NOMO-1 (cell line): ENCODE results near the gene TWIST2.
A peak's percentile ranks its signal among the peaks of the same experiment; 100 is the strongest.

ENCODE experiments used
- DNase-seq, 2 experiments: peaks; one replicate each; lab custom pipeline; 2025; ENCODE audit not compliant: unreplicated experiment in 2 of 2; lab: John Stamatoyannopoulos, UW

TWIST2 gene

GRCh38 chr2:238855891-238856580 is 8.2 kb downstream of the TWIST2 start:
- no peak for DNase-seq

- DNase-seq, result no peak
Observed at GRCh38 chr2:238856713-238857567, 9.1 kb downstream of the TWIST2 start.

GRCh38 chr2:238857959-238858358 is 10.1 kb downstream of the TWIST2 start:
- DNase-seq, result peak; percentile 75 to 94

- DNase-seq, result no peak
Observed at GRCh38 chr2:238859636-238860347, 11.9 kb downstream of the TWIST2 start.

GRCh38 chr2:238861013-238861730 is 13.3 kb downstream of the TWIST2 start:
- no peak for DNase-seq

GRCh38 chr2:238861766-238862315 is 14.0 kb downstream of the TWIST2 start:
- no peak for DNase-seq

- no peak for DNase-seq
Observed at GRCh38 chr2:238862701-238863100, 14.8 kb downstream of the TWIST2 start.

GRCh38 chr2:238863231-238863630 is 15.3 kb downstream of the TWIST2 start:
- DNase-seq, result no peak

- DNase-seq, result no peak
Observed at GRCh38 chr2:238863749-238864206, 15.9 kb downstream of the TWIST2 start.

- DNase-seq, result peak; percentile 66 to 89
Observed at GRCh38 chr2:238864207-238865014, 16.5 kb downstream of the TWIST2 start.

- DNase-seq, result no peak
Observed at GRCh38 chr2:238865015-238865719, 17.3 kb downstream of the TWIST2 start.

- no peak for DNase-seq
Observed at GRCh38 chr2:238865744-238866355, 18.0 kb downstream of the TWIST2 start.

GRCh38 chr2:238866656-238867277 is 18.9 kb downstream of the TWIST2 start:
- no peak for DNase-seq

GRCh38 chr2:238868067-238868524 is 20.2 kb downstream of the TWIST2 start:
- no peak for DNase-seq

GRCh38 chr2:238868616-238869292 is 20.9 kb downstream of the TWIST2 start:
- DNase-seq, result no peak

- DNase-seq, result no peak
Observed at GRCh38 chr2:238869293-238870124, 21.6 kb downstream of the TWIST2 start.

GRCh38 chr2:238870261-238870660 is 22.4 kb downstream of the TWIST2 start:
- no peak for DNase-seq
